ENCODE measurements around the gene ATP11A.

DNA sequence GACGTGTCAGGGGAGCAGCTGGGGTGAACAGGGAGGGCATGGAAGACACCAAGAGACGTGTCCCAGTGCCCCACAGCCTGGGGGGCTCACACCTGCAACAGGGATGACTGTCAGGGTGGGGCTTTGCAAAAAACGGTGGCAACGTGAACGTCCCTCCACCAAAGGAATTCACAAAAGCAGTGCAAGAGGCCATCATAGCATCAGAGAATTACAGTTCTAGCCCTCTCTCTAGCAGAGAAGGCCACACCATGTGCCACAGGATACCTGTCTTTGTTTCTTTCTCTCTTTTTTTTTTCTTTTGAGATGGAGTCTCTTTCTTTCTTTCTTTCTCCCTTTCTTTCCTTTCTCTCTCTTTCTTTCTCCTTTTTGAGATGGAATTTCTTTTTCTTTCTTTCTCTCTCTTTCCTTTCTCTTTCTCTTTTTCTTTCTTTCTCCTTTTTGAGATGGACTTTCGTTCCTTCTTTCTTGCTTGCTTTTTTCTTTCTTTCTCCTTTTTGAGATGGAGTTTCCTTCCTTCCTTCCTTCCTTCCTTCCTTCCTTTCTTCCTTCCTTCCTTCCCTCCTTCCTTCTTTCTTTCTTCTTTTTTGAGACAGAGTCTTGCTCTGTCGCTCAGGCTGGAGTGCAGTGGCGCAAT is 17.1 kb upstream of the ATP11A start:
- TF ChIP-seq EZH2phosphoT487 (IDR thresholded peaks at IDR 0.05; ENCODE audit: borderline replicate concordance) (no peak), FOSL1 (IDR thresholded peaks at IDR 0.05; ENCODE audit: low read depth) (no peak), POLR2A (IDR thresholded peaks at IDR 0.05; ENCODE audit: borderline replicate concordance, extremely low read depth, insufficient read depth, insufficient read length) (no peak), SRF (IDR thresholded peaks at IDR 0.05; ENCODE audit: low read depth) (no peak), YY1 (IDR thresholded peaks at IDR 0.05; ENCODE audit: extremely low read depth, insufficient replicate concordance, low read depth, low read length) (no peak), POLR2AphosphoS5 (IDR thresholded peaks at IDR 0.05; ENCODE audit: low read depth, low read length) (no peak), EZH2 (IDR thresholded peaks at IDR 0.05) (no peak), ZNF274 (IDR thresholded peaks at IDR 0.05; ENCODE audit: low read depth, low read length) (no peak), EGR1 (IDR thresholded peaks at IDR 0.05; ENCODE audit: low read depth) (no peak), SIN3A (IDR thresholded peaks at IDR 0.05; ENCODE audit: low read depth) (no peak)
- TF ChIP-seq, protein P1, sequence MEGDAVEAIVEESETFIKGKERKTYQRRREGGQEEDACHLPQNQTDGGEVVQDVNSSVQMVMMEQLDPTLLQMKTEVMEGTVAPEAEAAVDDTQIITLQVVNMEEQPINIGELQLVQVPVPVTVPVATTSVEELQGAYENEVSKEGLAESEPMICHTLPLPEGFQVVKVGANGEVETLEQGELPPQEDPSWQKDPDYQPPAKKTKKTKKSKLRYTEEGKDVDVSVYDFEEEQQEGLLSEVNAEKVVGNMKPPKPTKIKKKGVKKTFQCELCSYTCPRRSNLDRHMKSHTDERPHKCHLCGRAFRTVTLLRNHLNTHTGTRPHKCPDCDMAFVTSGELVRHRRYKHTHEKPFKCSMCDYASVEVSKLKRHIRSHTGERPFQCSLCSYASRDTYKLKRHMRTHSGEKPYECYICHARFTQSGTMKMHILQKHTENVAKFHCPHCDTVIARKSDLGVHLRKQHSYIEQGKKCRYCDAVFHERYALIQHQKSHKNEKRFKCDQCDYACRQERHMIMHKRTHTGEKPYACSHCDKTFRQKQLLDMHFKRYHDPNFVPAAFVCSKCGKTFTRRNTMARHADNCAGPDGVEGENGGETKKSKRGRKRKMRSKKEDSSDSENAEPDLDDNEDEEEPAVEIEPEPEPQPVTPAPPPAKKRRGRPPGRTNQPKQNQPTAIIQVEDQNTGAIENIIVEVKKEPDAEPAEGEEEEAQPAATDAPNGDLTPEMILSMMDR (IDR thresholded peaks at IDR 0.05 in 2 of 3, conservative IDR thresholded peaks at IDR 0.05 in 1 of 3; ENCODE audit: borderline replicate concordance in 1 of 3, insufficient read depth in 1 of 3, low read depth in 2 of 3, low read length in 2 of 3) = no peak
- TF ChIP-seq, protein P2, sequence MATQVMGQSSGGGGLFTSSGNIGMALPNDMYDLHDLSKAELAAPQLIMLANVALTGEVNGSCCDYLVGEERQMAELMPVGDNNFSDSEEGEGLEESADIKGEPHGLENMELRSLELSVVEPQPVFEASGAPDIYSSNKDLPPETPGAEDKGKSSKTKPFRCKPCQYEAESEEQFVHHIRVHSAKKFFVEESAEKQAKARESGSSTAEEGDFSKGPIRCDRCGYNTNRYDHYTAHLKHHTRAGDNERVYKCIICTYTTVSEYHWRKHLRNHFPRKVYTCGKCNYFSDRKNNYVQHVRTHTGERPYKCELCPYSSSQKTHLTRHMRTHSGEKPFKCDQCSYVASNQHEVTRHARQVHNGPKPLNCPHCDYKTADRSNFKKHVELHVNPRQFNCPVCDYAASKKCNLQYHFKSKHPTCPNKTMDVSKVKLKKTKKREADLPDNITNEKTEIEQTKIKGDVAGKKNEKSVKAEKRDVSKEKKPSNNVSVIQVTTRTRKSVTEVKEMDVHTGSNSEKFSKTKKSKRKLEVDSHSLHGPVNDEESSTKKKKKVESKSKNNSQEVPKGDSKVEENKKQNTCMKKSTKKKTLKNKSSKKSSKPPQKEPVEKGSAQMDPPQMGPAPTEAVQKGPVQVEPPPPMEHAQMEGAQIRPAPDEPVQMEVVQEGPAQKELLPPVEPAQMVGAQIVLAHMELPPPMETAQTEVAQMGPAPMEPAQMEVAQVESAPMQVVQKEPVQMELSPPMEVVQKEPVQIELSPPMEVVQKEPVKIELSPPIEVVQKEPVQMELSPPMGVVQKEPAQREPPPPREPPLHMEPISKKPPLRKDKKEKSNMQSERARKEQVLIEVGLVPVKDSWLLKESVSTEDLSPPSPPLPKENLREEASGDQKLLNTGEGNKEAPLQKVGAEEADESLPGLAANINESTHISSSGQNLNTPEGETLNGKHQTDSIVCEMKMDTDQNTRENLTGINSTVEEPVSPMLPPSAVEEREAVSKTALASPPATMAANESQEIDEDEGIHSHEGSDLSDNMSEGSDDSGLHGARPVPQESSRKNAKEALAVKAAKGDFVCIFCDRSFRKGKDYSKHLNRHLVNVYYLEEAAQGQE (IDR thresholded peaks at IDR 0.05; ENCODE audit: low read depth) = no peak
- TF ChIP-seq, protein P3, sequence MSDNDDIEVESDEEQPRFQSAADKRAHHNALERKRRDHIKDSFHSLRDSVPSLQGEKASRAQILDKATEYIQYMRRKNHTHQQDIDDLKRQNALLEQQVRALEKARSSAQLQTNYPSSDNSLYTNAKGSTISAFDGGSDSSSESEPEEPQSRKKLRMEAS (IDR thresholded peaks at IDR 0.05) = no peak

All from HCT116 (cell line).